Right forelimb (tissue), 1 donor: Measurements from ENCODE around the gene SSC5D.

ENCODE experiments used
- DNase-seq: peaks from one replicate; pipeline ENCODE4 v3.0.0-alpha.2; 2018

The SSC5D gene

DNA sequence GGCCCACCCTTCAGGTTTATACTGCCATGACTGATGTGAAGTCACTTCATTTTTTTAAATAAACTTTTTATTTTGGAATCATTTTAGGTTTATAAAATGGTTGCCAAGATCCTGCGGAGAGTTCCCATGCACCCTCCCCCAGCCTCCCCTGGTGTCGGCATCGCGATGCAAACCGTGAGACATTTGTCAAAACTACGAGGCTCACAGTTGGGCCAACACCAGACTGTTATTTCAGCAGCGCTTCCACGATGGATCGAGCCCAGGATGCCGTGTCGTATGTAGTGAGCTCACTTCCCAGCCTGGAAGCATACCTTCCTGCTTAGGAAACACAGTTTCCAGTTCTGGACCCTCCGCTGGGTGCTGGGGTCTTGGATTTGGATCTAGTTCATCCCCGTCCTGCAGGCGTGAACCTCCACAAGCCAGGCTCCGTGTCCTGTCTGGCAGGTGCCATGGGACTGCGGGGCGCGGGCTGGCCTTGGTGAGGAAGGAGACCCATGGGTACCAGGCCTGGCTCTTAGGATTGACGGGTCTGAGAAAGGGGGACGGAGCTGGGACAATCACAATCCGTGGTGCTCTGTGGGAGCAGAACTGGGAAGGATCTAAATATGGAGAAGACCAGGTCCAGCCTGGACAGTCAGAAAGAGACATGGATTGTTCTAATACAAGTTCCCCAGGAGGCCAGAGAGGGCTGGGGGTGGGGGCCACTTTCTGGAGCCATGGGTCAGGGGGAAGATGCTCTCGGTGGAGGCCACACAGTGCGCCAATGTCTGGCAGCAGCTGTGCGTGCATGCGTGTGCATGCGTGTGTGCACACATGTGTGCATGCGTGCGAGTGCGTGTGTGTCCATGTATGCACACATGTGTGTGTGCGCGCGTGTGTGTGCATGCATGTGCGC is 51.1 kb downstream of the SSC5D start:
- no peak for DNase-seq

DNA sequence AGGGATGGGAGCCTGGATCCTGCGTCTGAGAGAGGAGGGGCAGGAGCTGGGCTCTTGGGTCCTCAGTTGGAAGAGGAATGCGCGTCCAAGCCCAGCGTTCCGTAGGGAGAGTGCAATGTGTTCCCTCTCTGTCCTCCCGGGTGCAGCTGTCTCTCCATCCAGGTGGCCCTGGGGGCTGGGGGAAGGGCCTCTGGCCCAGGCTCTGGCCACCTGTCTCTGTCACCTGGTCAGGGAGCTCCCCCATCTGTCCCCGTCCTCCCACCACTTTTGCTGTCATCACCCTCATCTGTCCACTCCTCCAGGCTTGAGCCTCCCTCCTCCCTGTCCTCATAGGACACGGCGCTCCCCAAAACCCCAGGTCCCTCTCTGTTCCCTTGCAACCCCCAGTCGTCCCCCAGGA is 52.4 kb downstream of the SSC5D start:
- no peak for DNase-seq

DNA sequence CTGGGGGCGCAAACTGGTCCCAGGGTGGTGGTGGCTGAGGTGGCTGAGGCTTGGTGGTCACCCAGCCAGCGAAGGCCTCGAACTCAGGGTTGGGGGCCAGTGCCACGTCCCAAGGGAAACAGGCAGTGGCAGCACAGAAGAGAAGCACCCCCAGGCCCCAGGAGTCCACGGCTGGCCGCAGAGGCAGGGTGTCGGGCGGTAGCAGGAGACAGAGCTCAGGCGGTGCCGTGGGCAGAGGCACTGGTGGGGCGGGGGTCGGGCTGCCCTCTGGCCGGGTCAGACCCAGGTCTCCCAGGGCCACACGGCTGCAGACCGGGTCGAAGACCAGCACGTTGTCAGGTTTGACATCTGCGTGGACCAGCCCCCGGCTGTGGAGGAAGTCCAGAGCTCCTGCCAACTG is 52.9 kb downstream of the SSC5D start:
- DNase-seq = no peak

DNA sequence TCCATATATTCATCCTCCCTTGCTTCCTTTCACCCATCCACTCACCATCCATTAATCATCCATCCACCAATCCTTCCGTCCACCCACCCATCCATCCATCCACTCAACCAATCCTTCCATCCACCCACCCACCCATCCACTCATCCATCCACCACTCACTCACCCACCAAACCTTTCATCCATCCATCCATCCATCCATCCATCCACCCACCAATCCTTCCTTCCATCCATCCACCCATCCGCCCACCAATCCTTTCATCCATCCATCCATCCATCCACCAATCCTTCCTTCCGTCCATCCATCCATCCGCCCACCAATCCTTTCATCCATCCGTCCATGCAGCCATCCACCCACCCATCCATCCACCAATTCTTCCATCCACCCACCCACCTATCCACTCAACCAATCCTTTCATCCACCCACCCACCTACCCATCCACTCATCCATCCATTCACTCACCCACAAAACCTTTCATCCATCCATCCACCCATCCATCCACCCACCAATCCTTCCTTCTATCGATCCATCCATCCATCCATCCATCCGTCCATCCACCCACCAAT is 54.1 kb downstream of the SSC5D start:
- DNase-seq = no peak

DNA sequence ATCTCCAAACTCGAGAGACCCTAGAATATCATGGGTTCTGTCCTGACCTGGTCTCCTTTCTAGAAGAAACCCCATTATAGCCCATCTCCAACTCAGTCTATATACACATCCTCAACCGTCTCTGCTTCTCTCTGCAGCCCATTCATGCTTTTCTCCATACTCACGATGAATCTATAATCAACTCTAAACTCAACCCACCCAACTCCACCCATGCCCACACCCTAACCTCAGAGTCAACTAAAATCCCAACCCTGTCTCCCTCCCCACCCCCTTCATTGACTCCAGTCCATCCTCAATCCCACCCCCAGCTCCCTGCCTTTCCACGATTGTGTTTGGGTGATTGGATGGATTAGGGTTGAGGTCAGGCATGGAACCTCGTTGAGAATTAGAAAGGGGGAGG is 55.3 kb downstream of the SSC5D start:
- DNase-seq = no peak

DNA sequence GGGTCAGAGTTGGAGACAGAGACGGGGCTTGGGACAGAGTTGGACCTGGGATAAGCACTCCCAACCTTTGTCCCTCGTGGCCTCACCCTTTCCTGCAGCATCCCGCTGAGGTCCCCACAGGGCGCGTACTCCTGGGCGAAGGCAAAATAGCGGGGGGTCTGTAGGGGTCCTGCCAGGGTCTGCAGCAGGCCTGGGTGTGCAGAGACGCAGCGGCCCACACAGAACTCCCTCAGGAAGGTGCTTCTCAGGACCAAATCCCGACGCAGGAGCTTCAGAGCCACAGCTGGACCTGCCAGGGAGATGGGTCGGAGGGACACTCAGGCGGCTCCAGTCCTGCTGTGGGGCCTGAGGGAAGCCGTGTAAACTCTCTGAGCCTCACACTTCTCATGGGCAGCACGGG is 55.8 kb downstream of the SSC5D start:
- no peak for DNase-seq

DNA sequence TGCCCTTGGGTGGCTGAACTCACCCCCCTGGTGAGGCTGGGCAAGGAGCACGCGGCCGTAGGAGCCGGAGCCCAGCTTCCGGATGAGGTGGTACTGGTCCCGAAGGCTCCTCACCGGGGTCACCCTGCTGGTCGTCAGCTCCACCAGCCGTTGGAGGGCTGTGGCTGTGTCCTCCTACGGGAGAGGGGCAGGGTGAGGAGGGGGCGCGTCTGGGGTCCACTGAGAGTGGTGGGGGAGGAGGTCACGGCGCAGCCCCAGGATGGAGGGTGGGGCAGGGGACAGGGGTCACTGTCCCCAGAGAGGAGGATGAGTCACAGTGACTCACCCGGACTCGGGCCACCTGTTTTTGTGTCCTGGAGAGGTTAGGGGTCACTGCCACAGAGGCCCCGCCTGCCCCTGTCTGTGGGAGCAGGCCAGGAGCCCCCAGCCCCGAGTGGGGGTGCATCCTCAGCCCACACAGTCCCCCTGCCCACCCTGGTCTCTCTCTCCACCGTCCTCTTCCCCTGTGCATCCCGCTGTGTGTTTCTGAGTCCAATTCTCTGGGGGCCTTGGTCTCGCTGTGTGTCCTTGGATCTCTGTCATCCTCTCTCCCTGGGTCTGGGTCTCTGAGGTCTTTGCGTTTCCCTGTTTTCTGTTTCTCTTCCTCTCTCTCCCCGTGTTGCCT is 56.7 kb downstream of the SSC5D start:
- DNase-seq = no peak

DNA sequence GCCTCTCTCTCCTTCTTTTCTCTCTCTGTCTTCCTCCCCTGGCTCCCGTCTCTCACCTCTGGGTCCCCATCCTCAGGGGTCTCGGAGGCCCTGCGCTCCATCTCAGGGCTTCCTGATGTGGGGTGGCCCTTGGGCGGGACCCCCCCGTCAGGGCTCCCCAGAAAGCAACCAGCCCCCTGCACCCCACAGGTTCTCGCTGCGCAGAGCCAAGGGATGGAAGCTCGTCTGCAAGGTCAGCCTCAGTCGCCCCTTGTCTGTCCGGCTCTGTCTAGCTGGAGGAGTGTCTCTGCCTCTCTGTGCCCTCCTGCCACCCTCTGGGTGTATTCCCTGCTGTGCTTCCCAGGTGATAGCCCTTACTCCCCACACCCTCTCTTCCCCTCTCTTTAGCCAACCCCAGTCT is 57.2 kb downstream of the SSC5D start, which contains the start of gene SBK3:
Gene SBK3, minus strand, starts transcription at position 101 of the 400 bp plus-strand sequence. Its CDS starts 0 bp downstream, at position 101.
- DNase-seq = no peak

DNA sequence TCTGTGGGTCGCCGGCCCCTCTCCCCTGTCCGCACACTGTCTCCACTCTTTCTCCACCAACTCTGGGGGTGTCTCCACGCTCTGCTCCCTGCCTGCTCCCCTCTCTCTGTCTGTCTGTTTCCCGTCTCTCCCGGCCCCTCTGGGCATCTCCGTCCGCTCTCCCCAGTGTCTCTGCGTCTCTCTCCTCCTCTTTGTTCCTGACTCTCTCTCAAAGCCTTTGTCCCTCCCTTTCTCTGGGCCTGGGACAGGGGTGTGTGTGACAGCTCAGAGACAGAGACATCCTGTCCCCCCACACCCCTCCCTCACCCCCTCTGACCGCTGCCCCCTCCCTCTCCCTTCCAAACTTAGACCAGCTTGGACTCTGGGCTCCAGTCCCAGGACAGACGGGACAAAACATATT is 57.8 kb downstream of the SSC5D start:
- no peak for DNase-seq

DNA sequence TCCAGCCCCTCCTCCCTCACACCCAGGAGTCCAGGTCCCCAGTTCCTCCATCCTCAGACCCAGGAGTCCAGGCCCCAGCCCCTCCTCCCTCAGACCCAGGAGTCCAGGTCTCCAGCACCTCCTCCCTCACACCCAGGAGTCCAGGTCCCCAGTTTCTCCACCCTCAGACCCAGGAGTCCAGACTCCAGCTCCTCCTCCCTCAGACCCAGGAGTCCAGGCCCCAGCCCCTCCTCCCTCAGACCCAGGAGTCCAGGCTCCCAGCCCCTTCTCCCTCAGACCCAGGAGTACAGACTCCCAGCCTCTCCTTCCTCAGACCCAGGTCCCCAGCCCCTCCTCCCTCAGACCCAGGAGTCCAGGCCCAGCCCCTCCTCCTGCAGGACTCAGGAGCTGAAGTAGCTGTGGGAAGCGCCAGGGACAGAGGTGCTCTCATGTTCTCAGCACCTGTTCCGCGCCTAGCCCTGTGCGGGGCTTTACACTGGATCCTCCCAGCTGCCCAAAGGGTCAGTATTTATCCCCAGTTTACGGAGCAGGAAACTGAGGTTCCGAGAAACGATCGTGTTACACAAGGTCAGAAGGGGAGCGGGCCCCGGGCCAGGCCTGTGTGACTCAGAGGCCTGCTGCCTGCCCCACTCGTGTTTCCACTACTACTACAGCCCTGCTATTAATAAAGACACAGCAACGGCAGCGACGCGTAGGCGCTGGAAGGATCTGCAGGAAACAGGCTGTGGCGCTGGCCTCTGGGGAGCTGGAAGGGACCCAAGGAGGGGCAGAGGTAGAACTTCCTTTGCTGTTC is 58.8 kb downstream of the SSC5D start:
- DNase-seq = no peak

DNA sequence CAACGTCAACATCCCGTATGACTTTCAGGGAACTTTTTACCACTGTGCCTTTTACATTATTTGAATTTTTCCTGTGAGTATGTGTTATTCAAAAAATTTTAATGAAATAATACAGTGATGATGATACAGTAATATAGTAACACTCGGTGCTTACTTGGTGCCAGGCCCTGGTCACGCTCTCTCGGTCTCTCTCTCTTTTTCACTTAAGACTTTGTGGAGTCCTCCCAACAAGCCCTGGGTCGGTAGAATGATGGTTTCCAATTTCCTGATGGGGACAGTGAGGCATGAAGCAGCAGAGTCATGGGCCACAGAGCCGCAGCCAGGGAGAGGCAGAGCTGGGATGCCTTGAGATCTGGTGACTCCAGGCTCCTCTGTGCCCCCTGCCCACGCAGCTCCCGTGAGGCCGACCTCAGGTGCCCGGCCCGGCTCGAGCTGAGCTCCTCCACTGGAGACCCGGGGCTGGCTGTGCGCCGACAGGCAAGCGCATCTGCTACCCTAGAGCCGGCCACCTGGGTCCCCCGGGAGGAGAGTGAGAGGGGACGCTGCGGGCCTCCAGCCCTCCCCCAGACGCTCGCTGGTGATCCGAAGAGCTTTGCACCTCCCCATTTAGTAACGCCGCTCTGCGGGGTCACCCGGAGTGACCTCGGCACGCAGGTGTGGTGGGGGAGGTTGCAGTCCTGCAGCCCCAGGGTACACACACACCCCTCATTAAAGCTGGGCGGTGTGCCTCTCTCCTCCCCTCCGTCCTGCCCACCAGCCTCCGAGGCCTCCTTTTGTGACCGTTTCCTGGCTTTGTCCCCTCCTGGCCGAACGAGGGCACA is 61.5 kb downstream of the SSC5D start:
- DNase-seq = no peak

DNA sequence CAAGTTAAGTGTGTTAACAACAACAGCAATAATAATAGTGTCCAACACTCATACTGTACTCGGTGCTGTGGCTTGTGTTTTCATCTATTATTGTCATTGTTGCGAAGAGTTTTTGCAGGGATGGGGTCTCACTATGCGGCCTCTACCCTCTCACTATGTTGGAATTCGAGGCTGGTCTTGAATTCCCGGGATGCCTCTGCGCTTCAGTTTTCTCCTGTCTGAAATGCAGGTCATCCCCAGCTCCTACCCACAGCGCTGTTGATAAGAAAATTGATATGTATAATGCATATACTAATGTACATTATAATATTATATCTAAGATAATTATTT is 62.0 kb downstream of the SSC5D start:
- no peak for DNase-seq

DNA sequence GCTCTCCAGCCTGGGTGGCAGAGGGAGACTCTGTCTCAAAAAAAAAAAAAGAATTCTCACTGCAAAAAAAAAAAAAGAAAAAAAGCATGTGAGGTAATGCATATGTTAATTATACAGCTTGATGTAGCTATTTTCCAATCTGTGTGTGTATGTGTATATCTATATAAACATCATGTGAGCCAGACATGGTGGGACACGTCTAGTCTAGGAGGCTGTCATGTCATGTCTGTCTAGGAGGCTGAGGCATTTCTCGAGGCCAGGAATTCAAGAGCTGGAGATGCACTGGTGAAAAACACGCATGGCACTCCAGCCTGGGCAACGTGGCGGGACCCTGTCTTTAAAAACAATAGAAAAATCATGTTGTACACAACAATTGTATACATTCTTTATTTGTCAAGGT is 64.0 kb downstream of the SSC5D start:
- no peak for DNase-seq

DNA sequence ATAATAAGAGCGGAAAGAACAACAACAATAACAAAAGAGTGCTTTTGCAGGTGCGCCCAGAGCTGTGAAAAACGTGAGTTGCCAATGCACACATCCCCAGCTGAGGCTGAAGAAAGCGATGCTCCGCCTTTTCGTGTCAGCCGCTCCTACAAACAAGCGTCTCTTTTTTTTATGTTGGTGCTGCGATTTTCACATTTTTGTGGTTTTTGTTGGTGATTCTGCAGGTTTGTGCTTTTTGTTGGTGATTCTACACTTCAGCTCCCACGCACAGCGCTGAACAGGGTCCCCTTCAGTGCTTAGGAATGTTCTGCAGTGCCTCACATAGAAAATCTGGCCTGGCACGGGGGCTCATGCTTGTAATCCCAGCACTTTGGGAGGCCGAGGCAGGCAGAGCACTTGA is 64.4 kb downstream of the SSC5D start:
- no peak for DNase-seq

DNA sequence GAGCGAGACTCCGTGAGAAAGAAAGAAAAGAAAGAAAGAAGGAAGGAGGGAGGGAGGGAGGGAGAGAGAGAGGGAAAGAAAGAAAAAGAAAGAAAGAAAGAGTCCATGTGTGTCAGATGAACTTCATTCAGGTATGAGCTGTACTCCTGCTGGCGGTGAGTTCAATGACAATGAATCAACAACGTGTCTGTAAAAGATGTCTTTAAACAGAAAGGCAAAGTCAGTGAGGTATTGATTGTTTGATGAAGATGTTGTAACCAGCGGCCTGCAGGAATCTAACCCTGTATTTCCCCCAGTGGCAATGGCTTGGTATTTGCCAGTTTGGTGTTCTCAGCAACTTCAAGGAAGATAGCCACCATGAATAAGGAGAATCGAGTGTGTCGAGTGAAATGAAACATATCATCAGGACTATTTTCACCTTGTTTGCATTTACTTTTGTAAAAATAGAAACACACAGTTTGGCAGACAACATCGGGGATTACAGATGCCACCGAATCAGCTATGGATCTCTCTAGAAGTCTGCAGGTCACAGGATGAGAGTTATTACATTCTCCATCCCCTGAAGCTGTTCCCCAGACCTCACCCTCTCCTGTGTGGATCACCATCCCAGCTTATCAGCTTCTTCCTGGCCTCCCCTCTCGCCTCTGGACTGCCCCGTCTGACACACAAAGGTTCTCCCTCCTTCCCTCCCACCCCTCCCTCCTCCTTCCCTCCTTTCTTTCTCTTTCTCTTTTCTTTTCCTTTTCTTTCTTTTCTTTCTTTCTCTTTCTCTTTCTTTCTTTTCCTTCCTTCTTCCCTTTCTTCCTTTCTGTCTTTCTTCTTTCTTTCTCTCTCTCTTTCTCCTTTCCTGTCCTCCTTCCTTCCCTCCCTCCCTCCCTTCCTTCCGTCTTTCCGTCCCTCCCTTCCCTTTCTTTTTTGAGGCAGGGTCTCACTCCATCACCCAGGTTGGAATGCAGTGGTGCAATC is 65.3 kb downstream of the SSC5D start:
- DNase-seq = no peak

DNA sequence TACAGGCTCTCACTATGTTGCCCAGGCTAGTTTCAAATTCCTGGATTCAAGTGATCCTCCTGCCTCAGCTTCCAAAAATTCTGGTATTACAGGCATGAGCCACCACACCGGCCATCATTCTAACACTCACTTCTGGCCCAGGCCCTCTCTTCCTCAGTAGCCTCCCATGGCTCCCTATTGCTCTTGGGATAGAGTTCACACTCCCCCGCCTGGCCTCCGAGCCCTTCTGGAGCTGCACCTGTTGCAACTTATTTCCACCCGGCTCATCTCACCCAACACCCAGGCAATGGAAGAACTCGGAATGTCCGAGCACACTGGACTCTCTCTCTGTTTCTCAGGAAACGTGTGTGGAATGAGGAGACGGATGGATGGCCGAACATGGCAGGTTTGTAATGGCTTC is 66.1 kb downstream of the SSC5D start:
- DNase-seq = no peak

DNA sequence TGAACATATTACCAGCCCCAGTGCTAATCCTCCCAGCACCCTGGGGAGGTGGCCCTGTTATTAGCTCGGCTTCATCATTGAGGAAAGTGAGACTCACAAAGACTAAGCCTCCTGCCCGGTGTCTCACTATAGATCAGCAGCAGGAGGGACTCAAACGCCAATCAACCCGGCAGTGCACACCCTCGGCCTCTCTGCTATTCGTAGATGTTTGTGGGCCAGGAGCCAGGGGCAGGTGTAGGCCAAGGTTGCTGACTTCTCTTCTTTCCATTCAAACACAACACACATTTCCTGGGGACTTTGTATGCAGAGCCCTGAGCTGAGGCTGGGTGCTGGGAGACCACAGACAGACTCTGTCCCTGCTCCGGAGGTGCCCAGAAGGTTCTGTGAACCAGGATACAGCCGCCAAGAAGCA is 66.5 kb downstream of the SSC5D start:
- DNase-seq = no peak

DNA sequence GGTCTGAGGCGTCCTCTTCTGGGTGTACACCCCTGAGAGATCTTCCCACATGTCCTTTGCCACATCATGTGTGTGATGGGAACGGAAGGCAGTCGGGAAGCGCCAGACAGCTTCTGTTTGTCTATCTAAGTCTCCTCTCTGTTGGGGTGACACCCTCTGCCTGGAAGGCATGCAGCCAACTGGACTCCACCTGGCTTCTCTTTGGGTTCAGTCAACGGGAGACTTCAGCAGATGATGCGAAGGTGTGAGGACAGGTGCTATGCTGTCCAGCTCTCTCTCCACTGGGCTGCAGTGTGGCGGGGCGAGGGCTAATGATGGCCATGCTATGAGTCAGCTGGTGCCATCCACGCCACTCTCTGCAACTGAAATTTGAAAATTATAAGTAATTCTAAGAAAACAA is 71.4 kb downstream of the SSC5D start:
- no peak for DNase-seq

DNA sequence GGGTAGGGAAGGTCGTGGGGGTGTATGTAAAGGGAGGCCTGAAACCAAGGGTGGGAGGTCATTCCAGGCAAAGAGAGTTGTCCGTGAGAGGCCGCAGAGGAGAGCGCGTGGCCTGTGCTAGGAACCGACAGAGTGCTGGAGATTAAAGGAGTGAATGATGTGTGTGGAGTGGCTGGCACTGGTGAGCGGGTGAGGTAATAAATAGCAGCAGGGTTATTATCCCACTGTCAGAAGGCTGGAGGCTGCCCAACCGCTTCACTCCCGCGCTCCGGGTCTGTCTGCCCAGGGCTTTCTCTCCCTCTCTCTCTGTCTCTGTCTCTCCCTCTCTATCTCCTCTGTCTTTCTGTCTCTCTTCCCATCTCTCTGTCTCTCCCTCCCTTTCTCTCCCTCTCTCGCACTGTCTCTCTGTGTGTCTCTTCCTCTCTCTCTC is 75.0 kb downstream of the SSC5D start:
- DNase-seq = no peak

DNA sequence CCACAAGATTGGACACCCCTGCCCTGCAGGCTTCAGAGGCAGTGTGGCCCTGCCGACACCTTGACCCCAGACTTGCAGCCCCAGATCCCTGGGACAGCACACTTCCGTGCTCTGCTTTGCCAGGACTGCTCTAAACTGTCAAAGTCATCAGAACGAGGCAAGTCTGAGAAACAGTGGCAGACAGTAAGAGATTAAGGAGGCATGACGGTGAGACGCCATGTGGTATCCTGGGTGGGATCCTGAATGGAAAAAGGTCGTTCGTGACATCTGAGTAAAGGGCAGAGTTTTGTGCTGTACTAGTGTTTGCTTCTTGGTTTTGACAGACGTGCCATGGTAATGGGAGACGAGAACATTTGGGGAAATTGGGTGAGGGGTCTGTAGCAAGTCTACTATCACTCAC is 78.6 kb downstream of the SSC5D start:
- no peak for DNase-seq

DNA sequence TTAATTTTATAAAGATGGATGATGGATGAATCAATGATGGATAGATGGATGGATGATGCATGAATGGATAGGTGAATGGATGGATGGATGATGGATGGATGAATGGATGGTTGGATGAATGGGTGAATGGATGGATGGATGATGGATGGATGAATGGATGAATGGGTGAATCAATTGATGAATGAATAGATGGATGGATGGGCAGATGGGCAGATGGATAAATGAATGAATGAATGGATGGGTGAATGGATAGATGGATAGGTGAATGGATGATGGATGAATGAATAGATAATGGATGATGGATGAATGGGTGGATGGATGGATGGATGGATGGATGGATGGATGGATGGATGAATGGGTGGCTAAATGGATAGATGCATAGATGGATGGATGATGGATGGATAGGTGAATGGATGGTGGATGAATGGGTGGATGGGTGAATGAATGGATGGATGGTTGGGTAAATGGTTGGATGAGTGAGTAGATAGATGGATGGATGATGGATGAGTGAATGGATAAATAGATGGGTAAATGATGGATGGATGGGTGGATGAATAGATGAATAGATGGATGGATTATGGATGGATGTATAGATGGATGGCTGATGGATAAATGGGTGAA is 79.6 kb downstream of the SSC5D start:
- DNase-seq = no peak
